Gastrocnemius medialis (tissue), 4 donors: ENCODE results near the gene XPNPEP1. TPM values are rescaled to one million over a fixed set of nuclear protein-coding genes. Genes with fewer than 3 reads are reported as not detected.

Source experiments
- ATAC-seq, 2 donors: fragments of 150-250 bp; one replicate each; pipeline ENCODE4 v1.9.1; 2016
- DNase-seq, 2 donors: peaks; one replicate each; pipeline ENCODE4 v3.0.0-alpha.2; 2019
- H3K27ac ChIP-seq, 4 donors: fragments of 200-600 bp; sonication (generic); 1 replicate in 1 of 4; 2 replicates in 3 of 4; pipeline ENCODE4 v1.5.1; 2016 to 2018; ENCODE audit warnings: mild to moderate bottlenecking in 2 of 4, moderate library complexity in 1 of 4
- H3K27me3 ChIP-seq, 3 donors: fragments of 200-600 bp; sonication (generic) in 2 of 3; 1 replicate in 1 of 3; 2 replicates in 2 of 3; pipeline versions ENCODE4 v1.5.1 to v1.6.0; 2016 to 2019; ENCODE audit warnings: mild to moderate bottlenecking in 1 of 3, moderate library complexity in 1 of 3
- H3K36me3 ChIP-seq, 2 donors: fragments of 200-600 bp; sonication (generic) in 1 of 2; one replicate each; pipeline ENCODE4 v1.5.1; 2017 to 2018
- H3K4me1 ChIP-seq, 2 donors: fragments of 200-600 bp; sonication (generic) in 1 of 2; one replicate each; pipeline ENCODE4 v1.5.1; 2016 to 2017; ENCODE audit warnings: mild to moderate bottlenecking in 2 of 2
- H3K4me3 ChIP-seq, 4 donors: fragments of 200-600 bp; sonication (generic) in 3 of 4; 1 replicate in 1 of 4; 2 replicates in 3 of 4; pipeline ENCODE4 v1.5.1; 2016 to 2019; ENCODE audit warnings: mild to moderate bottlenecking in 2 of 4
- H3K9me3 ChIP-seq, 3 donors: fragments of 200-600 bp; sonication (generic) in 2 of 3; 1 replicate in 1 of 3; 2 replicates in 2 of 3; pipeline ENCODE4 v1.5.1; 2016 to 2019
- POLR2A ChIP-seq, 2 donors: fragments of 450-650 bp; IDR thresholded peaks; one replicate each; pipeline ENCODE4 v1.6.1; 2017; ENCODE audit warnings: antibody characterized with exemption in 2 of 2, mild to moderate bottlenecking in 2 of 2, moderate library complexity in 2 of 2
- in situ Hi-C, 4 donors: fragments of 200-750 bp; cut with MboI; loops; one replicate each; pipeline versions ENCODE4 v1.15.0 to v1.8.0; 2017; ENCODE audit warnings: low sequenced_read_pairs in 4 of 4
- intact Hi-C: fragments of 100-400 bp; cut with DNase I; formaldehyde crosslinking; loops from one replicate; pipeline ENCODE4 v1.15.1; 2023; ENCODE audit warnings: low total_unique reads
- total RNA-seq, 4 donors: library from RNA; depleted of rRNA; stranded (reverse); fragments of >200 nt; gene quantifications; one replicate each; pipeline versions ENCODE4 v1.1.0 to v1.2.3, GENCODE V29; 2016
- TF ChIP-seq, protein P1 (sequence below), 5 experiments: fragments of 450-650 bp in 3 of 5; fragments of 200-600 bp in 2 of 5; sonication (generic) in 2 of 5; IDR thresholded peaks in 4 of 5; conservative IDR thresholded peaks in 1 of 5; 1 replicate in 4 of 5; 2 replicates in 1 of 5; pipeline ENCODE4 v1.5.1; 2016 to 2019; ENCODE audit warnings: antibody characterized with exemption in 5 of 5, mild to moderate bottlenecking in 3 of 5, moderate library complexity in 3 of 5

Gene XPNPEP1
- total RNA-seq, 4 donors from 2014 or later, result 39.9 to 72.3 (median 64.0) TPM

- in situ Hi-C loops (no loop called here), intact Hi-C loops (no loop called here)
- H3K36me3 ChIP-seq, result no peaks in the 10 kb centered on the region
- H3K27me3 ChIP-seq, result no peaks in the 10 kb centered on the region
- no peak for ATAC-seq
- no peak overlapping the region for H3K27ac ChIP-seq
- no peak for DNase-seq
- TF ChIP-seq POLR2A (IDR thresholded peaks at IDR 0.05), result no peak
- TF ChIP-seq, protein P1, sequence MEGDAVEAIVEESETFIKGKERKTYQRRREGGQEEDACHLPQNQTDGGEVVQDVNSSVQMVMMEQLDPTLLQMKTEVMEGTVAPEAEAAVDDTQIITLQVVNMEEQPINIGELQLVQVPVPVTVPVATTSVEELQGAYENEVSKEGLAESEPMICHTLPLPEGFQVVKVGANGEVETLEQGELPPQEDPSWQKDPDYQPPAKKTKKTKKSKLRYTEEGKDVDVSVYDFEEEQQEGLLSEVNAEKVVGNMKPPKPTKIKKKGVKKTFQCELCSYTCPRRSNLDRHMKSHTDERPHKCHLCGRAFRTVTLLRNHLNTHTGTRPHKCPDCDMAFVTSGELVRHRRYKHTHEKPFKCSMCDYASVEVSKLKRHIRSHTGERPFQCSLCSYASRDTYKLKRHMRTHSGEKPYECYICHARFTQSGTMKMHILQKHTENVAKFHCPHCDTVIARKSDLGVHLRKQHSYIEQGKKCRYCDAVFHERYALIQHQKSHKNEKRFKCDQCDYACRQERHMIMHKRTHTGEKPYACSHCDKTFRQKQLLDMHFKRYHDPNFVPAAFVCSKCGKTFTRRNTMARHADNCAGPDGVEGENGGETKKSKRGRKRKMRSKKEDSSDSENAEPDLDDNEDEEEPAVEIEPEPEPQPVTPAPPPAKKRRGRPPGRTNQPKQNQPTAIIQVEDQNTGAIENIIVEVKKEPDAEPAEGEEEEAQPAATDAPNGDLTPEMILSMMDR (IDR thresholded peaks at IDR 0.05 in 4 of 5, conservative IDR thresholded peaks at IDR 0.05 in 1 of 5), result no peak
- H3K4me1 ChIP-seq, result peaks cover under 1 to 3% of the 10 kb centered on the region in 2 donors
- H3K4me3 ChIP-seq, result no peak overlapping the region
- H3K9me3 ChIP-seq, result no peaks in the 10 kb centered on the region
These were observed 16.8 kb upstream of the XPNPEP1 start for GRCh38 chr10:109940117-109940516.

DNA sequence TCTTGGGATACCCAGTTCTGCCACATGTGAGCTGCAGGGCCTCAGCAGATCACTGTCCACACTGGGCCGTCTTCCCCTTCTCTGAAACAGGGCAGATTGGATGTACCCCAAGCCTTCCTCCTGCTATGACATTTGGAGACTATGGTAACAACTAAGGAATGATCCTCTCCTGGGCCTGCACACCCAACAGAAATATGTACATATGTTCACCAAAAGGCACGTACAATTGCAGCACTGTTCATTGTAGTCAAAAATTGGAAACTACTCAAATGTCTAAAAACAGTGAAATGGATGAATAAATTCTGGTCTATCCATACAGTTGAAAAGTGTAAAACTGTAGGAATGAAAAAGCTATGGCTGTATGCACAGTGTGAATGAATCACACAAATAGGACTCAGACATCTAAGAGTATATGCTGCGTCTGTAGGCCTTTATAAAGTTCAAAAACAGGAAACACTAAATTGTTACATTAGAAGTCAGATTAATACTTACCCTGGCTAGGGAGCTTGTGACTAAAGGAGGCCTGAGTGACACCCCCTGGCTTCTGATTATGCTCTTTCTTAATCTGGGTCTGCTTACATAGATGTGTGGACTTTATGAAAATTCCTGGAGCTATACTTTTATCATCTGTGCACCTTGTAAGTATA lies 16.1 kb upstream of the XPNPEP1 start:
- no peaks in the 10 kb centered on the region for H3K36me3 ChIP-seq
- H3K4me1 ChIP-seq, result peaks cover 7 to 10% of the 10 kb centered on the region in 2 donors
- intact Hi-C loops, result no loop called here
- no peaks in the 10 kb centered on the region for H3K27me3 ChIP-seq
- DNase-seq, result no peak
- H3K9me3 ChIP-seq, result no peaks in the 10 kb centered on the region
- no peak overlapping the region for H3K4me3 ChIP-seq
- in situ Hi-C loops, result no loop called here
- H3K27ac ChIP-seq, result no peak overlapping the region
- no peak for ATAC-seq
- TF ChIP-seq, protein P1 (IDR thresholded peaks at IDR 0.05 in 4 of 5, conservative IDR thresholded peaks at IDR 0.05 in 1 of 5), result no peak
- TF ChIP-seq POLR2A (IDR thresholded peaks at IDR 0.05), result no peak

- in situ Hi-C loops (no loop called here), intact Hi-C loops (no loop called here)
- Histone ChIP-seq H3K4me1 (peaks cover 9 to 11% of the 10 kb centered on the region in 2 donors), H3K27me3 (no peaks in the 10 kb centered on the region), H3K27ac (no peak overlapping the region), H3K4me3 (no peak overlapping the region), H3K9me3 (no peaks in the 10 kb centered on the region), H3K36me3 (no peaks in the 10 kb centered on the region)
- DNase-seq, result no peak
- TF ChIP-seq POLR2A (IDR thresholded peaks at IDR 0.05), result no peak
- TF ChIP-seq, protein P1 (IDR thresholded peaks at IDR 0.05 in 4 of 5, conservative IDR thresholded peaks at IDR 0.05 in 1 of 5), result no peak
- ATAC-seq, result no peak
These were observed 14.3 kb upstream of the XPNPEP1 start for GRCh38 chr10:109937460-109938065.

DNA sequence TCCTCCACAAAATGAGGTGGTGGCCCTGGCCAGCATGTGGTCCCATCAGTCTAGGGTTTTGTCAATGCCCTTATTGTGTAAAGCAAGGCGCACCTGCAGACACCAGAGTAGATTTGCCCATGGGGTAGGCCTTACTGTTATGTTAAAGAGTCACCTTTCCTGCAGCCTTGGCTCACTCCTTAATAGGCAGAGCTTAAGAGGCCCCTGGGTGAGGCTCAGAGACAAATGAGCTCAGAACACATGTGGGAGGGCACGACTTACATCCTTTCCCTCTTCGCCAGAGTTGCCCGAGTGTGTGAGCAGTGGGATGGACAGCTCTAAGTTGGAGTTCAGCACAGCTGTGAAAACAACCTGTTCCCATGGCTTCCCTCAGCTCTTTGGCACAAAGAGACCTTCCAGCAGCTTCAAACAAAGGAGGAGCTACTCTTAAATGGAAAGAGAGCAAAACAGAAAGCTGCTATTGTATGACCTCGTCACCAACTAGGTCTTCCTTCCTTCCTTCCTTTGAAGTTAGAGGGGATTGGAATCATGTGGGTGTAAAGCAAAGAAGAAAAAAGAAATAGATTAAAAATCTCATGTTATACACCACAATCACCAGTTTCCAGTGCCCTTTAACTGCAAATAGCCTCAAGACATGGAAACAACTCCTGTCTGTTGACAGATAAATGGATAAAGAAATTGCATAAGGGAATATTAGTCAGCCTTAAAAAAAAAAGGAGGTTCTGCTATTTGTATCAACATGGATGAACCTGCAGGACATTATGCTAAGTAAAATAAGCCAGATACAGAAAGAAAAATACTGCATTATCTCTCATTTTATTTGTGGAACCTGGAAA lies 11.9 kb upstream of the XPNPEP1 start:
- Histone ChIP-seq H3K36me3 (no peaks in the 10 kb centered on the region), H3K27ac (peak overlapping the region; percentile 20 to 60 (median 26)), H3K27me3 (no peaks in the 10 kb centered on the region), H3K4me1 (peaks cover 15 to 23% of the 10 kb centered on the region in 2 donors), H3K4me3 (no peak overlapping the region), H3K9me3 (no peaks in the 10 kb centered on the region)
- no peak for TF ChIP-seq POLR2A (IDR thresholded peaks at IDR 0.05)
- TF ChIP-seq, protein P1 (IDR thresholded peaks at IDR 0.05 in 4 of 5, conservative IDR thresholded peaks at IDR 0.05 in 1 of 5), result no peak
- ATAC-seq (no peak), DNase-seq (no peak)
- intact Hi-C loops, result no loop called here
- in situ Hi-C loops, result no loop called here
